Endothelial cell (in vitro differentiated cells): ENCODE results near the gene ZNF341. TPM values are rescaled to one million over a fixed set of nuclear protein-coding genes. Genes with fewer than 3 reads are reported as not detected.
A peak's percentile ranks its signal among the peaks of the same experiment; 100 is the strongest.

Experiments used
- DNase-seq: peaks from one replicate; pipeline ENCODE4 v3.0.0; 2021; ENCODE audit warnings: low spot score
- H3K27ac Mint-ChIP-seq: one replicate; pipeline ENCODE4 v1.8.0; 2021; ENCODE audit warnings: mixed read lengths, inconsistent platforms; ENCODE audit not compliant: unreplicated experiment
- H3K27me3 Mint-ChIP-seq: one replicate; pipeline ENCODE4 v1.8.0; 2021; ENCODE audit warnings: mild to moderate bottlenecking, moderate library complexity, mixed read lengths, inconsistent platforms; ENCODE audit not compliant: unreplicated experiment
- H3K36me3 Mint-ChIP-seq: one replicate; pipeline ENCODE4 v1.8.0; 2021; ENCODE audit warnings: mild to moderate bottlenecking, low read depth, mixed read lengths, inconsistent platforms; ENCODE audit not compliant: unreplicated experiment
- H3K4me1 Mint-ChIP-seq: one replicate; pipeline ENCODE4 v1.8.0; 2021; ENCODE audit warnings: mild to moderate bottlenecking, mixed read lengths, inconsistent platforms; ENCODE audit not compliant: unreplicated experiment
- H3K4me3 Mint-ChIP-seq: one replicate; pipeline ENCODE4 v1.8.0; 2021; ENCODE audit warnings: mild to moderate bottlenecking, mixed read lengths, inconsistent platforms; ENCODE audit not compliant: unreplicated experiment
- H3K9me3 Mint-ChIP-seq: one replicate; pipeline ENCODE4 v1.8.0; 2021; ENCODE audit warnings: mixed read lengths, inconsistent platforms; ENCODE audit not compliant: unreplicated experiment
- total RNA-seq: library from RNA; stranded (reverse); fragmentation: NEBNext Ultra II Directional; extraction: Animal tissue kit (Norgen Biotek cat#: 25700); gene quantifications from one replicate; pipeline ENCODE4 v1.2.1, GENCODE V29; 2021; ENCODE audit not compliant: unreplicated experiment
- TF ChIP-seq, protein P1 (sequence below): fragments of 200-600 bp; sonication (generic); IDR thresholded peaks from one replicate; pipeline ENCODE4 v1.5.0; 2021; ENCODE audit warnings: antibody characterized with exemption; ENCODE audit not compliant: unreplicated experiment

ZNF341 gene
- total RNA-seq, 1 donor from 2014 or later, result 3.5 TPM

DNA sequence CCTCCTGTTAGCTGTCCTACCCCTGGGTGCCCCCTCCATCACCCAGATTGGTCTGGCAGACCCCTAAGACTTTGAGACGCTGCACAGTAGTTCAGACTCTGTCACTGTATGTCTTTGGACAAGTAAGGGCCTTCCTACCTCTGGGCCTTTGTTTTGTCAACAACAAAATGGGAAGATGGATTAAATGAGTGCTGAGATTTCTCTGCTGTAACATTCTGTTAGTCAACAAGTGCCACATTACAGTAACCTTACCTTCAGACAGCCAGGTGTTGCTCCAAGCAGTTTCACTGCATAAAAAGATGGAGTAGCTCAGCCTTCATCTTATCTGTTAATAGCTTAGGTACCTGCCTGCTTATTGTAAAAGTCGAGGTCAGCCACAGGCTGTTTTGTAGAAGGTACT is 95.3 kb downstream of the ZNF341 start:
- no peak overlapping the region for H3K4me3 Mint-ChIP-seq

GRCh38 chr20:33827634-33828325 is 96.0 kb downstream of the ZNF341 start:
- H3K4me3 Mint-ChIP-seq, result no peak overlapping the region
- peaks cover 3% of the 10 kb centered on the region for H3K27me3 Mint-ChIP-seq
- H3K27ac Mint-ChIP-seq, result no peak overlapping the region
- H3K9me3 Mint-ChIP-seq, result no peaks in the 10 kb centered on the region
- peaks cover 6% of the 10 kb centered on the region for H3K36me3 Mint-ChIP-seq
- no peak for DNase-seq
- TF ChIP-seq, protein P1, sequence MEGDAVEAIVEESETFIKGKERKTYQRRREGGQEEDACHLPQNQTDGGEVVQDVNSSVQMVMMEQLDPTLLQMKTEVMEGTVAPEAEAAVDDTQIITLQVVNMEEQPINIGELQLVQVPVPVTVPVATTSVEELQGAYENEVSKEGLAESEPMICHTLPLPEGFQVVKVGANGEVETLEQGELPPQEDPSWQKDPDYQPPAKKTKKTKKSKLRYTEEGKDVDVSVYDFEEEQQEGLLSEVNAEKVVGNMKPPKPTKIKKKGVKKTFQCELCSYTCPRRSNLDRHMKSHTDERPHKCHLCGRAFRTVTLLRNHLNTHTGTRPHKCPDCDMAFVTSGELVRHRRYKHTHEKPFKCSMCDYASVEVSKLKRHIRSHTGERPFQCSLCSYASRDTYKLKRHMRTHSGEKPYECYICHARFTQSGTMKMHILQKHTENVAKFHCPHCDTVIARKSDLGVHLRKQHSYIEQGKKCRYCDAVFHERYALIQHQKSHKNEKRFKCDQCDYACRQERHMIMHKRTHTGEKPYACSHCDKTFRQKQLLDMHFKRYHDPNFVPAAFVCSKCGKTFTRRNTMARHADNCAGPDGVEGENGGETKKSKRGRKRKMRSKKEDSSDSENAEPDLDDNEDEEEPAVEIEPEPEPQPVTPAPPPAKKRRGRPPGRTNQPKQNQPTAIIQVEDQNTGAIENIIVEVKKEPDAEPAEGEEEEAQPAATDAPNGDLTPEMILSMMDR, result no peak
- H3K4me1 Mint-ChIP-seq, result peaks cover 69% of the 10 kb centered on the region

More for the DNA sequence above, 95.3 kb downstream of the ZNF341 start:
- no peak for DNase-seq
- no peaks in the 10 kb centered on the region for H3K9me3 Mint-ChIP-seq
- TF ChIP-seq, protein P1, result no peak
- peaks cover 6% of the 10 kb centered on the region for H3K36me3 Mint-ChIP-seq
- peaks cover 66% of the 10 kb centered on the region for H3K4me1 Mint-ChIP-seq
- H3K27ac Mint-ChIP-seq, result no peak overlapping the region
- H3K27me3 Mint-ChIP-seq, result peaks cover 3% of the 10 kb centered on the region

- Mint-ChIP-seq H3K36me3 (peaks cover 11% of the 10 kb centered on the region), H3K9me3 (no peaks in the 10 kb centered on the region), H3K27me3 (peaks cover 3% of the 10 kb centered on the region), H3K27ac (no peak overlapping the region), H3K4me1 (peaks cover 75% of the 10 kb centered on the region), H3K4me3 (no peak overlapping the region)
- TF ChIP-seq, protein P1, result no peak
- DNase-seq, result no peak
Observed at GRCh38 chr20:33828326-33828844, 96.6 kb downstream of the ZNF341 start.

- Mint-ChIP-seq H3K4me3 (no peak overlapping the region), H3K4me1 (peaks cover 81% of the 10 kb centered on the region), H3K36me3 (peaks cover 16% of the 10 kb centered on the region), H3K27me3 (peaks cover 6% of the 10 kb centered on the region), H3K27ac (no peak overlapping the region), H3K9me3 (no peaks in the 10 kb centered on the region)
- DNase-seq, result no peak
- TF ChIP-seq, protein P1, result no peak
Observed at GRCh38 chr20:33828967-33829560, 97.3 kb downstream of the ZNF341 start.

DNA sequence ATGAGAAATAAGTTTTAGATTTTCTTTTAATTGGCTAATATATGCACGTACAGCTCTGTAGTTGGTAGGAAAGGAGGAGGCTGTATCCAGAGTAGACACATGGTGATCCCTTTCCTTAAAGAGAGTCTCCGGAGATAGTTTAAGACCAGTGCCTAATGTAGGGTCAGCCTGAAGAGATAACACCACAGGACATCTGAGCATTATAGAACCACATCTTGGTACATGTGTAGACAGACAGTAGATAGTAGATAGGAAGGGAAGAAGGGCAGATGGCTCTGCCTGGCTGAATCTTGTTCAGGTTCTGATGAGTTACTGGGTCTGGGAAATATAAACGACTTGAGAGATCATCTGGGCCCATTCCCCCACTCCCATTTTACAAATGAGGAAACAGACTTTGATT is 97.8 kb downstream of the ZNF341 start:
- H3K9me3 Mint-ChIP-seq, result no peaks in the 10 kb centered on the region
- peak overlapping the region; percentile 72 for H3K4me3 Mint-ChIP-seq
- peaks cover 16% of the 10 kb centered on the region for H3K36me3 Mint-ChIP-seq
- H3K27ac Mint-ChIP-seq, result peak overlapping the region; percentile 91
- H3K27me3 Mint-ChIP-seq, result peaks cover 5% of the 10 kb centered on the region
- TF ChIP-seq, protein P1, result no peak
- DNase-seq, result no peak
- H3K4me1 Mint-ChIP-seq, result peaks cover 80% of the 10 kb centered on the region
